Esophagus muscularis mucosa (tissue), 3 donors: ENCODE measurements around the gene RALY.

Source experiments
- POLR2A ChIP-seq: fragments of 450-650 bp; IDR thresholded peaks from one replicate; pipeline ENCODE4 v1.6.1; 2017; ENCODE audit warnings: antibody characterized with exemption, moderate library complexity, mild to moderate bottlenecking, low read depth
- POLR2AphosphoS5 ChIP-seq, 2 donors: sonication (generic); formaldehyde crosslinking; IDR thresholded peaks; one replicate each; pipeline ENCODE4 v1.6.1; 2017; ENCODE audit warnings: antibody characterized with exemption in 2 of 2
- TF ChIP-seq, protein P1 (sequence below), 3 experiments: fragments of 200-600 bp in 2 of 3; fragments of 450-650 bp in 1 of 3; sonication (generic) in 2 of 3; IDR thresholded peaks; one replicate each; pipeline ENCODE4 v1.5.1; 2017 to 2019; ENCODE audit warnings: antibody characterized with exemption in 3 of 3, mild to moderate bottlenecking in 2 of 3, moderate library complexity in 1 of 3

DNA sequence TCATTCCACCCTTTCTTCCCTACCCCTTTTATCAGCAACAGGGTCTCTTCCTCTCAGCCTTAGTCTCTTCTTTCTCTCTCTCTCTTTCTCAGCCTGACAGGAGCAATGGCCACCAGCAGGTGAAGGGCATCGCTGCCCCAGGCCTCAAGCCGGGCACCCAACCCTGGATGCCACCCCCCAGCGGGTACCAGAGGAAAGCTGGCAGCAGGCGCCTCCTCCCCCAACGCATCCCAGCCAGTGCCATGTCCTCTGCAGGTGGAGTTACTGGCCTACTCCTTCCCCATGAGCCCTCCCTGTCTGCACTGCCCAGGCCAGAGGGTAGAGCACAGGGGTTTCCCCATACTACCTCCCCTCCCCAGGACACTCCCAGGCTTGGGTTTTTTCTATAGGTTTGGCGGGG, 86.1 kb downstream of the RALY start:
- TF ChIP-seq POLR2AphosphoS5 (IDR thresholded peaks at IDR 0.05) = no peak
- TF ChIP-seq, protein P1, sequence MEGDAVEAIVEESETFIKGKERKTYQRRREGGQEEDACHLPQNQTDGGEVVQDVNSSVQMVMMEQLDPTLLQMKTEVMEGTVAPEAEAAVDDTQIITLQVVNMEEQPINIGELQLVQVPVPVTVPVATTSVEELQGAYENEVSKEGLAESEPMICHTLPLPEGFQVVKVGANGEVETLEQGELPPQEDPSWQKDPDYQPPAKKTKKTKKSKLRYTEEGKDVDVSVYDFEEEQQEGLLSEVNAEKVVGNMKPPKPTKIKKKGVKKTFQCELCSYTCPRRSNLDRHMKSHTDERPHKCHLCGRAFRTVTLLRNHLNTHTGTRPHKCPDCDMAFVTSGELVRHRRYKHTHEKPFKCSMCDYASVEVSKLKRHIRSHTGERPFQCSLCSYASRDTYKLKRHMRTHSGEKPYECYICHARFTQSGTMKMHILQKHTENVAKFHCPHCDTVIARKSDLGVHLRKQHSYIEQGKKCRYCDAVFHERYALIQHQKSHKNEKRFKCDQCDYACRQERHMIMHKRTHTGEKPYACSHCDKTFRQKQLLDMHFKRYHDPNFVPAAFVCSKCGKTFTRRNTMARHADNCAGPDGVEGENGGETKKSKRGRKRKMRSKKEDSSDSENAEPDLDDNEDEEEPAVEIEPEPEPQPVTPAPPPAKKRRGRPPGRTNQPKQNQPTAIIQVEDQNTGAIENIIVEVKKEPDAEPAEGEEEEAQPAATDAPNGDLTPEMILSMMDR (IDR thresholded peaks at IDR 0.05) = no peak
- no peak for TF ChIP-seq POLR2A
